ENCODE data around the gene RPS3. TPM values are rescaled to one million over a fixed set of nuclear protein-coding genes. Genes with fewer than 3 reads are reported as not detected.

RPS3 gene
- total and polyA plus RNA-seq, 4 donors = 1,036 to 2,813 (median 2,148) TPM

- Histone ChIP-seq H3K27ac (ENCODE audit: low read depth in 1 of 2, low read length in 1 of 2) (peak overlapping the region in 1 of 2 donors; percentile 65), H3K9me3 (ENCODE audit: control insufficient read depth in 4 of 4, insufficient read depth in 3 of 4, low read length in 3 of 4) (no peaks in the 10 kb centered on the region), H3K4me3 (no peak overlapping the region), H3K36me3 (ENCODE audit: control insufficient read depth in 4 of 4, insufficient read depth in 4 of 4, low read length in 4 of 4) (peaks cover 0 to 9% (median 2%) of the 10 kb centered on the region in 4 donors), H3K9ac (ENCODE audit: insufficient read depth in 1 of 2, low read length in 2 of 2) (no peak overlapping the region), H3K4me1 (ENCODE audit: control insufficient read depth in 5 of 5, insufficient read depth in 5 of 5, low read length in 5 of 5) (peaks cover 0 to 17% (median 11%) of the 10 kb centered on the region in 5 donors), H3K27me3 (ENCODE audit: control insufficient read depth in 3 of 3, insufficient read depth in 3 of 3, low read length in 2 of 3) (no peaks in the 10 kb centered on the region)
- 70 to 90% methylated on average over 15 of the region's 15 CpGs for WGBS, 2 donors
- DNase-seq = peak in 2 of 3 donors; percentile 44 to 70
- ATAC-seq (ENCODE audit: insufficient read depth, low FRiP score) = peak; percentile 59
- TF ChIP-seq CTCF (IDR thresholded peaks at IDR 0.05; ENCODE audit: control extremely low read depth, extremely low read depth) = no peak
Observed at GRCh38 chr11:75422248-75423231, 23.2 kb downstream of the RPS3 start.

GRCh38 chr11:75423721-75424120 lies 24.4 kb downstream of the RPS3 start:
- H3K27ac ChIP-seq (ENCODE audit: low read depth in 1 of 2, low read length in 1 of 2) = no peak overlapping the region
- 83 to 94% methylated on average over 9 of the region's 9 CpGs for WGBS, 2 donors
- no peak for ATAC-seq (ENCODE audit: insufficient read depth, low FRiP score)

GRCh38 chr11:75424396-75424795 lies 25.1 kb downstream of the RPS3 start:
- WGBS, 2 donors = 90 to 96% methylated on average over 1 of the region's 1 CpG
- H3K4me1 ChIP-seq (ENCODE audit: control insufficient read depth in 5 of 5, insufficient read depth in 5 of 5, low read length in 5 of 5) = peaks cover 0 to 21% (median 6%) of the 10 kb centered on the region in 5 donors

More at GRCh38 chr11:75423721-75424120, 24.4 kb downstream of the RPS3 start:
- peaks cover 0 to 21% (median 6%) of the 10 kb centered on the region in 5 donors for H3K4me1 ChIP-seq (ENCODE audit: control insufficient read depth in 5 of 5, insufficient read depth in 5 of 5, low read length in 5 of 5)
- TF ChIP-seq CTCF (IDR thresholded peaks at IDR 0.05; ENCODE audit: control extremely low read depth, extremely low read depth) = no peak
- DNase-seq = no peak
- peaks cover 0 to 3% (median 3%) of the 10 kb centered on the region in 3 donors for H3K27me3 ChIP-seq (ENCODE audit: control insufficient read depth in 3 of 3, insufficient read depth in 3 of 3, low read length in 2 of 3)
- H3K9ac ChIP-seq (ENCODE audit: insufficient read depth in 1 of 2, low read length in 2 of 2) = no peak overlapping the region
- peaks cover 0 to 2% (median 0%) of the 10 kb centered on the region in 4 donors for H3K9me3 ChIP-seq (ENCODE audit: control insufficient read depth in 4 of 4, insufficient read depth in 3 of 4, low read length in 3 of 4)
- peaks cover 0 to 7% (median 2%) of the 10 kb centered on the region in 4 donors for H3K36me3 ChIP-seq (ENCODE audit: control insufficient read depth in 4 of 4, insufficient read depth in 4 of 4, low read length in 4 of 4)
- no peak overlapping the region for H3K4me3 ChIP-seq

More at GRCh38 chr11:75424396-75424795, 25.1 kb downstream of the RPS3 start:
- Histone ChIP-seq H3K4me3 (no peak overlapping the region), H3K9me3 (ENCODE audit: control insufficient read depth in 4 of 4, insufficient read depth in 3 of 4, low read length in 3 of 4) (peaks cover 0 to 4% (median 2%) of the 10 kb centered on the region in 4 donors), H3K27ac (ENCODE audit: low read depth in 1 of 2, low read length in 1 of 2) (no peak overlapping the region), H3K36me3 (ENCODE audit: control insufficient read depth in 4 of 4, insufficient read depth in 4 of 4, low read length in 4 of 4) (peaks cover 0 to 7% (median 2%) of the 10 kb centered on the region in 4 donors), H3K27me3 (ENCODE audit: control insufficient read depth in 3 of 3, insufficient read depth in 3 of 3, low read length in 2 of 3) (peaks cover 0 to 10% (median 9%) of the 10 kb centered on the region in 3 donors), H3K9ac (ENCODE audit: insufficient read depth in 1 of 2, low read length in 2 of 2) (no peak overlapping the region)
- no peak for TF ChIP-seq CTCF (IDR thresholded peaks at IDR 0.05; ENCODE audit: control extremely low read depth, extremely low read depth)
- ATAC-seq (ENCODE audit: insufficient read depth, low FRiP score) (no peak), DNase-seq (no peak)

Measured in lung (tissue), 12 donors.